DND-41 (cell line): Measurements from ENCODE around the gene SLC17A1.

ENCODE experiments used
- ATAC-seq: fragments of 200-7000 bp; cut with Tn5 transposase; 3 replicates; pipeline ENCODE4 v1.9.1; 2021; ENCODE audit warnings: low read depth; ENCODE audit not compliant: insufficient read depth
- DNase-seq: peaks from one replicate; pipeline ENCODE4 v3.0.0-alpha.2; 2020
- H2AFZ ChIP-seq: 2 replicates; pipeline ENCODE4 v1.6.0; 2012; ENCODE audit warnings: low read depth, low read length
- H3K27ac ChIP-seq: 2 replicates; pipeline ENCODE4 v1.5.1; 2012; ENCODE audit warnings: low read length, inconsistent platforms
- H3K27me3 ChIP-seq: fragments of 200-600 bp; sonication (generic); 2 replicates; pipeline ENCODE4 v1.6.0; 2012; ENCODE audit warnings: low read length, mild to moderate bottlenecking, inconsistent platforms; ENCODE audit not compliant: insufficient read depth, poor library complexity
- H3K36me3 ChIP-seq: 2 replicates; pipeline ENCODE4 v1.5.1; 2012; ENCODE audit warnings: low read length, inconsistent platforms; ENCODE audit not compliant: insufficient read depth
- H3K4me1 ChIP-seq: 2 replicates; pipeline ENCODE4 v1.5.1; 2012; ENCODE audit warnings: mild to moderate bottlenecking, low read length; ENCODE audit not compliant: insufficient read depth
- H3K4me2 ChIP-seq: 2 replicates; pipeline ENCODE4 v1.6.0; 2012; ENCODE audit warnings: mild to moderate bottlenecking, moderate library complexity, low read length, inconsistent platforms; ENCODE audit not compliant: insufficient read depth
- H3K4me3 ChIP-seq, 2 experiments: fragments of 200-600 bp in 1 of 2; shearing (Covaris generic) in 1 of 2; 2 replicates each; pipeline ENCODE4 v1.5.1; 2012 to 2016; ENCODE audit warnings: inconsistent platforms in 2 of 2, low read length in 2 of 2, mild to moderate bottlenecking in 2 of 2, low read depth in 1 of 2, moderate library complexity in 1 of 2
- H3K79me2 ChIP-seq: 2 replicates; pipeline ENCODE4 v1.6.0; 2012; ENCODE audit warnings: low read length, inconsistent platforms; ENCODE audit not compliant: insufficient read depth
- H3K9ac ChIP-seq: 2 replicates; pipeline ENCODE4 v1.6.0; 2012; ENCODE audit warnings: low read depth, mild to moderate bottlenecking, inconsistent platforms, low read length, moderate library complexity
- H3K9me3 ChIP-seq: 2 replicates; pipeline ENCODE4 v1.5.1; 2012; ENCODE audit warnings: low read length, moderate library complexity, mild to moderate bottlenecking, inconsistent platforms; ENCODE audit not compliant: insufficient read depth, severe bottlenecking
- H4K20me1 ChIP-seq: 2 replicates; pipeline ENCODE4 v1.6.0; 2012; ENCODE audit warnings: low read length; ENCODE audit not compliant: insufficient read depth
- CTCF ChIP-seq: IDR thresholded peaks from 2 replicates; pipeline ENCODE4 v1.5.1; 2012; ENCODE audit warnings: borderline replicate concordance, low read length, moderate library complexity, mild to moderate bottlenecking; ENCODE audit not compliant: poor library complexity, severe bottlenecking; ENCODE audit errors: extremely low read depth
- EZH2 ChIP-seq: IDR thresholded peaks from 3 replicates; pipeline ENCODE4 v1.6.1; 2012; ENCODE audit warnings: borderline replicate concordance, low read depth, mild to moderate bottlenecking, moderate library complexity, low read length, inconsistent platforms; ENCODE audit not compliant: severe bottlenecking

Gene SLC17A1

GRCh38 chr6:25757936-25758642, 73.8 kb downstream of the SLC17A1 start:
- Histone ChIP-seq H3K4me2 (no peak overlapping the region), H3K4me1 (no peaks in the 10 kb centered on the region), H3K36me3 (no peaks in the 10 kb centered on the region), H3K9ac (no peak overlapping the region), H3K79me2 (no peaks in the 10 kb centered on the region), H2AFZ (no peak overlapping the region), H3K9me3 (no peaks in the 10 kb centered on the region), H3K4me3 (no peak overlapping the region), H3K27ac (no peak overlapping the region), H3K27me3 (peaks cover 3% of the 10 kb centered on the region), H4K20me1 (no peaks in the 10 kb centered on the region)
- TF ChIP-seq CTCF: no peak
- no peak for TF ChIP-seq EZH2
- DNase-seq (no peak), ATAC-seq (no peak)

- no peaks in the 10 kb centered on the region for H3K4me1 ChIP-seq
- no peak overlapping the region for H3K4me2 ChIP-seq
- no peaks in the 10 kb centered on the region for H4K20me1 ChIP-seq
- peaks cover under 1% of the 10 kb centered on the region for H3K27me3 ChIP-seq
- no peak overlapping the region for H3K27ac ChIP-seq
- H3K4me3 ChIP-seq: no peak overlapping the region
- H3K9ac ChIP-seq: no peak overlapping the region
- H3K9me3 ChIP-seq: no peaks in the 10 kb centered on the region
- no peak overlapping the region for H2AFZ ChIP-seq
- ATAC-seq (no peak), DNase-seq (no peak)
- H3K36me3 ChIP-seq: no peaks in the 10 kb centered on the region
- H3K79me2 ChIP-seq: no peaks in the 10 kb centered on the region
- TF ChIP-seq EZH2: no peak
- TF ChIP-seq CTCF: no peak
Observed at GRCh38 chr6:25756382-25757363, 75.2 kb downstream of the SLC17A1 start.

GRCh38 chr6:25755483-25755882, 76.4 kb downstream of the SLC17A1 start:
- no peak overlapping the region for H2AFZ ChIP-seq
- DNase-seq: no peak
- H3K4me1 ChIP-seq: no peaks in the 10 kb centered on the region
- H3K79me2 ChIP-seq: no peaks in the 10 kb centered on the region
- TF ChIP-seq CTCF (no peak), EZH2 (no peak)
- no peak overlapping the region for H3K4me3 ChIP-seq
- H3K36me3 ChIP-seq: no peaks in the 10 kb centered on the region
- ATAC-seq: no peak
- H3K9ac ChIP-seq: no peak overlapping the region
- H3K27me3 ChIP-seq: no peaks in the 10 kb centered on the region
- H3K4me2 ChIP-seq: no peak overlapping the region
- no peak overlapping the region for H3K27ac ChIP-seq
- H3K9me3 ChIP-seq: no peaks in the 10 kb centered on the region
- H4K20me1 ChIP-seq: no peaks in the 10 kb centered on the region
